H9 (cell line): ENCODE results near the gene CYSTM1. TPM values are rescaled to one million over a fixed set of nuclear protein-coding genes. Genes with fewer than 3 reads are reported as not detected.

Experiments
- DNase-seq: peaks from one replicate; pipeline ENCODE4 v3.0.0-alpha.2; 2017
- H2AFZ ChIP-seq: one replicate; pipeline ENCODE4 v1.6.1; 2013; ENCODE audit warnings: mild to moderate bottlenecking, low read length, control low read depth, moderate library complexity
- H2AK5ac ChIP-seq: 2 replicates; pipeline ENCODE4 v1.6.1; 2013; ENCODE audit warnings: low read length, control low read depth, mixed read lengths; ENCODE audit not compliant: insufficient read length
- H2BK120ac ChIP-seq: one replicate; pipeline ENCODE4 v1.6.1; 2013; ENCODE audit warnings: low read depth, mild to moderate bottlenecking, low read length, control low read depth, inconsistent platforms; ENCODE audit not compliant: poor library complexity, severe bottlenecking
- H2BK12ac ChIP-seq: 2 replicates; pipeline ENCODE4 v1.6.1; 2013; ENCODE audit warnings: low read length, control low read depth, mixed read lengths, low read depth; ENCODE audit not compliant: insufficient read length
- H2BK15ac ChIP-seq: 2 replicates; pipeline ENCODE4 v1.6.1; 2013; ENCODE audit warnings: low read depth, low read length, control low read depth
- H2BK20ac ChIP-seq: one replicate; pipeline ENCODE4 v1.6.1; 2013; ENCODE audit warnings: low read depth, mild to moderate bottlenecking, low read length, control low read depth, inconsistent platforms; ENCODE audit not compliant: poor library complexity, severe bottlenecking
- H2BK5ac ChIP-seq: 2 replicates; pipeline ENCODE4 v1.6.1; 2013; ENCODE audit warnings: low read length, control low read depth, mixed read lengths; ENCODE audit not compliant: insufficient read length
- H3K14ac ChIP-seq: 2 replicates; pipeline ENCODE4 v1.6.1; 2013; ENCODE audit warnings: low read length, control low read depth; ENCODE audit not compliant: insufficient read depth
- H3K18ac ChIP-seq: 2 replicates; pipeline ENCODE4 v1.6.1; 2013; ENCODE audit warnings: low read depth, mild to moderate bottlenecking, mixed read lengths, low read length, control low read depth; ENCODE audit not compliant: insufficient read length
- H3K23ac ChIP-seq: 2 replicates; pipeline ENCODE4 v1.6.1; 2013; ENCODE audit warnings: low read length, control low read depth, mixed read lengths, low read depth; ENCODE audit not compliant: insufficient read length
- H3K23me2 ChIP-seq: 2 replicates; pipeline ENCODE4 v1.6.1; 2013; ENCODE audit warnings: low read depth, mild to moderate bottlenecking, mixed read lengths, low read length, control low read depth; ENCODE audit not compliant: insufficient read length, poor library complexity, severe bottlenecking
- H3K27ac ChIP-seq: 2 replicates; pipeline ENCODE4 v1.5.1; 2013; ENCODE audit warnings: low read length, control low read depth, mixed read lengths, low read depth; ENCODE audit not compliant: insufficient read length
- H3K27me3 ChIP-seq: 2 replicates; pipeline ENCODE4 v1.6.1; 2013; ENCODE audit warnings: low read length, control low read depth, inconsistent platforms; ENCODE audit not compliant: insufficient read depth
- H3K4ac ChIP-seq: 2 replicates; pipeline ENCODE4 v1.6.1; 2013; ENCODE audit warnings: low read depth, mild to moderate bottlenecking, control low read depth, inconsistent platforms, low read length, moderate library complexity
- H3K4me1 ChIP-seq: 2 replicates; pipeline ENCODE4 v1.6.1; 2013; ENCODE audit warnings: low read length, control low read depth, inconsistent platforms; ENCODE audit not compliant: insufficient read depth
- H3K4me2 ChIP-seq: 2 replicates; pipeline ENCODE4 v1.6.1; 2013; ENCODE audit warnings: low read length, control low read depth, mixed read lengths; ENCODE audit not compliant: insufficient read length, insufficient read depth
- H3K56ac ChIP-seq: 2 replicates; pipeline ENCODE4 v1.6.1; 2013; ENCODE audit warnings: low read depth, mild to moderate bottlenecking, mixed read lengths, low read length, control low read depth; ENCODE audit not compliant: insufficient read length
- H3K79me1 ChIP-seq: 2 replicates; pipeline ENCODE4 v1.6.1; 2013; ENCODE audit warnings: low read depth, mild to moderate bottlenecking, moderate library complexity, low read length, control low read depth, inconsistent platforms; ENCODE audit not compliant: insufficient read depth, poor library complexity, severe bottlenecking
- H3K79me2 ChIP-seq: 2 replicates; pipeline ENCODE4 v1.6.1; 2013; ENCODE audit warnings: low read length, control low read depth, inconsistent platforms; ENCODE audit not compliant: insufficient read depth
- H3K9ac ChIP-seq: 2 replicates; pipeline ENCODE4 v1.6.1; 2013; ENCODE audit warnings: low read length, control low read depth, mixed read lengths; ENCODE audit not compliant: insufficient read length; ENCODE audit errors: extremely low read depth
- H3K9me3 ChIP-seq: one replicate; pipeline ENCODE4 v1.6.1; 2013; ENCODE audit warnings: low read depth, low read length, inconsistent platforms; ENCODE audit not compliant: control insufficient read depth
- H3T11ph ChIP-seq: one replicate; pipeline ENCODE4 v1.6.1; 2013; ENCODE audit warnings: mild to moderate bottlenecking, low read length, control low read depth, inconsistent platforms
- H4K20me1 ChIP-seq: one replicate; pipeline ENCODE4 v1.6.1; 2013; ENCODE audit not compliant: control insufficient read depth, insufficient read length, insufficient read depth
- H4K5ac ChIP-seq: 2 replicates; pipeline ENCODE4 v1.6.1; 2013; ENCODE audit warnings: low read depth, mild to moderate bottlenecking, mixed read lengths, low read length, control low read depth; ENCODE audit not compliant: insufficient read length
- H4K8ac ChIP-seq: replicated peaks from 2 replicates; pipeline ENCODE4 v1.6.1; 2013; ENCODE audit warnings: low read length, control low read depth, mixed read lengths, low read depth; ENCODE audit not compliant: insufficient read length
- H4K91ac ChIP-seq: 2 replicates; pipeline ENCODE4 v1.6.1; 2013; ENCODE audit warnings: low read depth, mild to moderate bottlenecking, moderate library complexity, mixed read lengths, low read length, control low read depth; ENCODE audit not compliant: insufficient read length
- H3K27ac Mint-ChIP-seq, 3 experiments: 2 replicates in 2 of 3; 3 replicates in 1 of 3; pipeline ENCODE4 v1.8.0; 2020 to 2021; ENCODE audit warnings: mixed read lengths in 3 of 3, mild to moderate bottlenecking in 1 of 3, moderate library complexity in 1 of 3
- H3K27me3 Mint-ChIP-seq: 2 replicates; pipeline ENCODE4 v1.8.0; 2021; ENCODE audit warnings: low read depth, mild to moderate bottlenecking, moderate library complexity, mixed read lengths
- H3K36me3 Mint-ChIP-seq, 3 experiments: 2 replicates in 2 of 3; 3 replicates in 1 of 3; pipeline ENCODE4 v1.8.0; 2020 to 2021; ENCODE audit warnings: low read depth in 3 of 3, mixed read lengths in 3 of 3; ENCODE audit not compliant: insufficient read depth in 1 of 3
- H3K4me1 Mint-ChIP-seq, 2 experiments: 2 replicates each; pipeline ENCODE4 v1.8.0; 2020; ENCODE audit warnings: mixed read lengths in 2 of 2
- H3K4me3 Mint-ChIP-seq, 2 experiments: 2 replicates in 1 of 2; 3 replicates in 1 of 2; pipeline ENCODE4 v1.8.0; 2020 to 2021; ENCODE audit warnings: mild to moderate bottlenecking in 2 of 2, mixed read lengths in 2 of 2, moderate library complexity in 1 of 2
- H3K9me3 Mint-ChIP-seq, 2 experiments: 2 replicates in 1 of 2; 3 replicates in 1 of 2; pipeline ENCODE4 v1.8.0; 2020; ENCODE audit warnings: mild to moderate bottlenecking in 2 of 2, mixed read lengths in 2 of 2, moderate library complexity in 1 of 2
- WGBS: extraction: QIAGEN DNeasy Blood & Tissue Kit; methylation state at CpG from one replicate; pipeline ENCODE4 v1.1.7; 2013; ENCODE audit warnings: missing lambda C conversion rate, low lambda C conversion rate, mixed read lengths; ENCODE audit not compliant: insufficient read length; ENCODE audit errors: extremely low coverage; 5-methylcytosine and 5-hydroxymethylcytosine counted together
- total RNA-seq: library from RNA; stranded (reverse); gene quantifications from 2 replicates; pipeline ENCODE4 v1.2.1, GENCODE V29; 2021
- TF ChIP-seq, protein P1 (sequence below): fragments of 200-600 bp; sonication (generic); conservative IDR thresholded peaks from 3 replicates; pipeline ENCODE4 v1.8.0; 2021; ENCODE audit warnings: antibody characterized with exemption, mild to moderate bottlenecking

The CYSTM1 gene
- total RNA-seq, 1 experiment from 2014 or later = 20.6 TPM

DNA sequence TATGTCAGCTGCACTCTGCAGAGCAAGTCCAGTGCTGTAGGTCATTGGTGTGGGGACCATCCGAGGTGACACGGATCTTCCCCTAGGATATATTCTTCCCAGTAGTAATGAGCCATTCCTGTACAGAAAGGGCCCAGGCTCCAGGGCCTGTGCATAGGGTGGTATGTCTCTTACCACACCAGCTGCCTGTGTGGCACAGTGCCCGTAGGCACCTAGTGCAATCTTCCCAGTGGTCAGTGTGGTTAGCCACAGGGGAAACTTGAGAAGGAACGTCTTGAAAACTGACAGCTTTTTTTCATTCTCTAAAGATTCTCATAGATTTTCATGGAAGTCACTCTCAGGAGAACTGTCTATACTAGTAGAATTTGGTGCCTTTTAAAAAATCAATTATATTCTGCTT lies 39.8 kb downstream of the CYSTM1 start:
- WGBS = no CpG with 5 or more reads among the region's 4 CpGs
- H3K4me1 Mint-ChIP-seq = peaks cover 10 to 12% of the 10 kb centered on the region in 2 experiments

More for the DNA sequence above, 39.8 kb downstream of the CYSTM1 start:
- no peaks in the 10 kb centered on the region for H4K20me1 ChIP-seq
- no peaks in the 10 kb centered on the region for H3K4me1 ChIP-seq
- H3K56ac ChIP-seq = no peak overlapping the region
- no peaks in the 10 kb centered on the region for H3K23me2 ChIP-seq
- no peaks in the 10 kb centered on the region; a peak in 1 of 5 replicates for H3K9me3 Mint-ChIP-seq
- no peak overlapping the region for H3T11ph ChIP-seq
- H3K27ac Mint-ChIP-seq = no peak overlapping the region
- H2BK20ac ChIP-seq = no peak overlapping the region
- no peak overlapping the region for H2BK15ac ChIP-seq
- no peak overlapping the region for H3K4me3 Mint-ChIP-seq
- no peak overlapping the region for H4K8ac ChIP-seq
- no peak overlapping the region for H3K9ac ChIP-seq
- no peaks in the 10 kb centered on the region for H3K9me3 ChIP-seq
- no peak overlapping the region for H3K14ac ChIP-seq
- no peak for DNase-seq
- no peaks in the 10 kb centered on the region for H3K79me1 ChIP-seq
- no peak overlapping the region for H2BK5ac ChIP-seq
- no peak overlapping the region for H2BK12ac ChIP-seq
- H3K27ac ChIP-seq = no peak overlapping the region
- TF ChIP-seq, protein P1, sequence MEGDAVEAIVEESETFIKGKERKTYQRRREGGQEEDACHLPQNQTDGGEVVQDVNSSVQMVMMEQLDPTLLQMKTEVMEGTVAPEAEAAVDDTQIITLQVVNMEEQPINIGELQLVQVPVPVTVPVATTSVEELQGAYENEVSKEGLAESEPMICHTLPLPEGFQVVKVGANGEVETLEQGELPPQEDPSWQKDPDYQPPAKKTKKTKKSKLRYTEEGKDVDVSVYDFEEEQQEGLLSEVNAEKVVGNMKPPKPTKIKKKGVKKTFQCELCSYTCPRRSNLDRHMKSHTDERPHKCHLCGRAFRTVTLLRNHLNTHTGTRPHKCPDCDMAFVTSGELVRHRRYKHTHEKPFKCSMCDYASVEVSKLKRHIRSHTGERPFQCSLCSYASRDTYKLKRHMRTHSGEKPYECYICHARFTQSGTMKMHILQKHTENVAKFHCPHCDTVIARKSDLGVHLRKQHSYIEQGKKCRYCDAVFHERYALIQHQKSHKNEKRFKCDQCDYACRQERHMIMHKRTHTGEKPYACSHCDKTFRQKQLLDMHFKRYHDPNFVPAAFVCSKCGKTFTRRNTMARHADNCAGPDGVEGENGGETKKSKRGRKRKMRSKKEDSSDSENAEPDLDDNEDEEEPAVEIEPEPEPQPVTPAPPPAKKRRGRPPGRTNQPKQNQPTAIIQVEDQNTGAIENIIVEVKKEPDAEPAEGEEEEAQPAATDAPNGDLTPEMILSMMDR = no peak
- H3K4ac ChIP-seq = no peak overlapping the region
- no peak overlapping the region for H2BK120ac ChIP-seq
- H2AFZ ChIP-seq = no peak overlapping the region
- no peak overlapping the region for H3K4me2 ChIP-seq
- H2AK5ac ChIP-seq = no peak overlapping the region
- no peaks in the 10 kb centered on the region for H3K27me3 ChIP-seq
- no peak overlapping the region for H3K18ac ChIP-seq
- no peak overlapping the region for H4K91ac ChIP-seq
- H3K36me3 Mint-ChIP-seq = no peaks in the 10 kb centered on the region
- H3K27me3 Mint-ChIP-seq = no peaks in the 10 kb centered on the region
- no peak overlapping the region for H4K5ac ChIP-seq
- H3K23ac ChIP-seq = no peak overlapping the region
- no peaks in the 10 kb centered on the region for H3K79me2 ChIP-seq
